HEK293 (cell line): ENCODE results near the gene TXNRD2.
A peak's percentile ranks its signal among the peaks of the same experiment; 100 is the strongest.

Experiments
- CTCF ChIA-PET: fragments of 350-600 bp; formaldehyde crosslinking; extraction: SDS; loops from one replicate; lab custom pipeline; 2021; ENCODE audit warnings: antibody characterized with exemption; lab: Yijun Ruan, JAX
- POLR2A ChIA-PET: fragments of 300-600 bp; formaldehyde crosslinking; extraction: SDS; loops from one replicate; lab custom pipeline; 2020; ENCODE audit warnings: antibody characterized with exemption, inconsistent platforms; lab: Yijun Ruan, JAX
- H3K27ac ChIP-seq: fragments of 200-500 bp; sonication (Bioruptor generic); 2 replicates; pipeline ENCODE4 v1.5.1; 2014; ENCODE audit warnings: low read depth, low read length, control low read depth, inconsistent platforms; ENCODE audit errors: extremely low read depth
- H3K36me3 ChIP-seq, 2 experiments: fragments of 200-500 bp in 1 of 2; sonication (Bioruptor generic) in 1 of 2; 1 replicate in 1 of 2; 2 replicates in 1 of 2; pipeline ENCODE4 v1.5.1; 2014 to 2017; ENCODE audit warnings: inconsistent platforms in 2 of 2, low read length in 2 of 2; ENCODE audit not compliant: control insufficient read depth in 2 of 2, insufficient read depth in 1 of 2
- H3K4me1 ChIP-seq: fragments of 200-500 bp; sonication (Bioruptor generic); 2 replicates; pipeline ENCODE4 v1.5.1; 2014; ENCODE audit warnings: mild to moderate bottlenecking, low read length, inconsistent platforms; ENCODE audit not compliant: control insufficient read depth, insufficient read depth
- H3K4me3 ChIP-seq: 2 replicates; pipeline ENCODE4 v1.5.1; 2011; ENCODE audit warnings: low read depth, mild to moderate bottlenecking, control low read depth, low read length, moderate library complexity
- H3K9me3 ChIP-seq: fragments of 200-500 bp; sonication (Bioruptor generic); 2 replicates; pipeline ENCODE4 v1.5.1; 2014; ENCODE audit warnings: low read depth, low read length, inconsistent platforms; ENCODE audit not compliant: control insufficient read depth, insufficient read depth
- EGR2 ChIP-seq: fragments of 450-650 bp; formaldehyde crosslinking; IDR thresholded peaks from 2 replicates; pipeline ENCODE4 v1.5.1; 2016; ENCODE audit warnings: low read depth, missing biosample characterization, missing genetic modification characterization
- GLI2 ChIP-seq: fragments of 450-650 bp; formaldehyde crosslinking; IDR thresholded peaks from 2 replicates; pipeline ENCODE4; 2017; ENCODE audit warnings: missing biosample characterization, missing genetic modification characterization, low read depth, borderline replicate concordance
- GLI4 ChIP-seq: fragments of 450-650 bp; formaldehyde crosslinking; IDR thresholded peaks from 2 replicates; pipeline ENCODE4 v1.5.1; 2016; ENCODE audit warnings: missing biosample characterization, missing genetic modification characterization
- GLIS1 ChIP-seq: fragments of 450-650 bp; formaldehyde crosslinking; IDR thresholded peaks from 2 replicates; pipeline ENCODE4 v1.5.1; 2016; ENCODE audit warnings: missing biosample characterization, missing genetic modification characterization
- GLIS2 ChIP-seq: fragments of 450-650 bp; formaldehyde crosslinking; IDR thresholded peaks from 2 replicates; pipeline ENCODE4 v1.5.1; 2016; ENCODE audit warnings: missing biosample characterization, missing genetic modification characterization
- HOXD13 ChIP-seq: sonication (generic); formaldehyde crosslinking; IDR thresholded peaks from 2 replicates; pipeline ENCODE4 v1.8.0; 2022; ENCODE audit warnings: missing genetic modification reagents, borderline replicate concordance
- SCRT2 ChIP-seq: fragments of 450-650 bp; formaldehyde crosslinking; IDR thresholded peaks from 2 replicates; pipeline ENCODE4 v1.5.1; 2016; ENCODE audit warnings: missing biosample characterization, missing genetic modification characterization
- SP7 ChIP-seq: fragments of 450-650 bp; formaldehyde crosslinking; IDR thresholded peaks from 2 replicates; pipeline ENCODE4 v1.5.1; 2016; ENCODE audit warnings: missing biosample characterization, missing genetic modification characterization
- ZBTB21 ChIP-seq: fragments of 450-650 bp; formaldehyde crosslinking; IDR thresholded peaks from 2 replicates; pipeline ENCODE4 v1.5.1; 2017; ENCODE audit warnings: missing biosample characterization, missing genetic modification characterization
- ZBTB8A ChIP-seq: fragments of 450-650 bp; formaldehyde crosslinking; IDR thresholded peaks from 2 replicates; pipeline ENCODE4 v1.5.1; 2016; ENCODE audit warnings: missing biosample characterization, missing genetic modification characterization
- ZFHX2 ChIP-seq: fragments of 450-650 bp; formaldehyde crosslinking; conservative IDR thresholded peaks from 2 replicates; pipeline ENCODE4 v1.5.1; 2016; ENCODE audit warnings: missing biosample characterization, missing genetic modification characterization
- ZIC2 ChIP-seq: fragments of 450-650 bp; formaldehyde crosslinking; IDR thresholded peaks from 2 replicates; pipeline ENCODE4 v1.5.1; 2016; ENCODE audit warnings: missing biosample characterization, missing genetic modification characterization
- ZNF138 ChIP-seq: fragments of 450-650 bp; formaldehyde crosslinking; IDR thresholded peaks from 2 replicates; pipeline ENCODE4 v1.5.1; 2016; ENCODE audit warnings: missing biosample characterization, missing genetic modification characterization, borderline replicate concordance
- ZNF423 ChIP-seq: fragments of 450-650 bp; formaldehyde crosslinking; IDR thresholded peaks from 2 replicates; pipeline ENCODE4 v1.5.1; 2016; ENCODE audit warnings: missing biosample characterization, missing genetic modification characterization
- ZNF501 ChIP-seq: fragments of 450-650 bp; formaldehyde crosslinking; IDR thresholded peaks from 2 replicates; pipeline ENCODE4 v1.5.1; 2016; ENCODE audit warnings: missing biosample characterization, missing genetic modification characterization
- ZNF600 ChIP-seq: fragments of 450-650 bp; formaldehyde crosslinking; IDR thresholded peaks from 2 replicates; pipeline ENCODE4 v1.5.1; 2016; ENCODE audit warnings: missing biosample characterization, missing genetic modification characterization
- ZNF701 ChIP-seq: fragments of 450-650 bp; formaldehyde crosslinking; IDR thresholded peaks from 2 replicates; pipeline ENCODE4 v1.5.1; 2016; ENCODE audit warnings: missing biosample characterization, missing genetic modification characterization
- ZNF76 ChIP-seq: fragments of 450-650 bp; formaldehyde crosslinking; IDR thresholded peaks from 2 replicates; pipeline ENCODE4; 2016; ENCODE audit warnings: low read depth, missing biosample characterization, missing genetic modification characterization, borderline replicate concordance
- ZNF785 ChIP-seq: fragments of 450-650 bp; formaldehyde crosslinking; IDR thresholded peaks from 2 replicates; pipeline ENCODE4 v1.5.1; 2016; ENCODE audit warnings: missing biosample characterization, missing genetic modification characterization
- TF ChIP-seq, protein P1 (sequence below): fragments of 450-650 bp; formaldehyde crosslinking; IDR thresholded peaks from 2 replicates; pipeline ENCODE4 v1.5.1; 2016; ENCODE audit warnings: missing biosample characterization, missing genetic modification characterization
- TF ChIP-seq, protein P2 (sequence below): fragments of 450-650 bp; formaldehyde crosslinking; conservative IDR thresholded peaks from 2 replicates; pipeline ENCODE4 v1.5.1; 2016; ENCODE audit warnings: low read depth, missing biosample characterization, missing genetic modification characterization
- TF ChIP-seq, protein P3 (sequence below): fragments of 450-650 bp; formaldehyde crosslinking; IDR thresholded peaks from 2 replicates; pipeline ENCODE4 v1.5.1; 2016; ENCODE audit warnings: missing biosample characterization, missing genetic modification characterization
- TF ChIP-seq, protein P4 (sequence below): fragments of 450-650 bp; formaldehyde crosslinking; IDR thresholded peaks from 2 replicates; pipeline ENCODE4 v1.5.1; 2016; ENCODE audit warnings: missing biosample characterization, missing genetic modification characterization
- TF ChIP-seq, protein P5 (sequence below): fragments of 450-650 bp; formaldehyde crosslinking; IDR thresholded peaks from 2 replicates; pipeline ENCODE4 v1.5.1; 2016; ENCODE audit warnings: missing biosample characterization, missing genetic modification characterization
- TF ChIP-seq, protein P6 (sequence below): fragments of 450-650 bp; formaldehyde crosslinking; IDR thresholded peaks from 2 replicates; pipeline ENCODE4 v1.5.1; 2017; ENCODE audit warnings: missing biosample characterization, missing genetic modification characterization

TXNRD2 gene

DNA sequence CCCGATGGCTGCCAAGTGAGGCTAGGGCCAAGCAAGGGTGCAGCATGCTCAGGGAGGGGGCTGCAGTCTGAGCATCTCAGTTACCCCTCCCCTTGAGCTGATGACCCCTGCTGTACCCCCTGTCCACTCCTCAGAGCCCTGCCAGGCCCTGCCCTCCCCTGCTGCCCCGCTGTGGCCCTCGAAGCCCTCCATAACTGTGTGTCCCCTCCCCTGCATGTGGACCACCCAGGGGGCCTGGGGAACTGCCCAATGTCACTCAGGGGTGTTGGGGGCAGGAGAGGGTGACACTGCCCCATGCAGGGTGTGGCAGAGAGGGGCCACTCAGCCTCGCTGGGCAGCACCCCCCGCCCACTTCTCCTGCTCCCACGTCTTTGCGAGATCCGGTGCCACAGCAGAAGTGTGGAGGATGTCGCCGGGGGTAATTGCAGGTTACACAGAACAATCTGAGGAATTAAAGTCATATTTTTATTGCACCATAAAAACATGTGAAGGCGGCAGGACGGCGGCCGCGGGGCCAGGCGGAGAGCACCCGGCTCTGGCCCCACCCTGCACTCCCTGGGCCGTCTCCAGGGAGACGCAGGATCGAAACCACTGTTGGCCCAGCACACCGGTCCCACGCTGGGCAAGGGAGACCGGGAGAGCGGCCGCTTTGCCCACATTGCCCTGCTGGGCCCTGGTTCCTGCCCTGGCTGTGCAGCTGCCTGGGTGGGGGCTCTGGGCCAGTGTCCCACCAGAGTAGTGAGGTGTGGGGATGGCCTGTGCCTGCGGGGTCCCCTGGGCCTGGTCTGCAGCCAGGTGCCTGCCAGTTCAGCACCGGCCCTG is 68.3 kb downstream of the TXNRD2 start:
- Histone ChIP-seq H3K4me1 (peaks cover 21% of the 10 kb centered on the region), H3K27ac (no peak overlapping the region), H3K36me3 (no peaks in the 10 kb centered on the region), H3K4me3 (no peak overlapping the region), H3K9me3 (no peaks in the 10 kb centered on the region)
- ChIA-PET POLR2A (no interaction called here), CTCF (interaction anchor here (1.2 kb wide), 1 partner anchor 143 kb away, joined by 3 read pairs; no protein-coding TSS in a partner anchor)
- TF ChIP-seq, protein P1, sequence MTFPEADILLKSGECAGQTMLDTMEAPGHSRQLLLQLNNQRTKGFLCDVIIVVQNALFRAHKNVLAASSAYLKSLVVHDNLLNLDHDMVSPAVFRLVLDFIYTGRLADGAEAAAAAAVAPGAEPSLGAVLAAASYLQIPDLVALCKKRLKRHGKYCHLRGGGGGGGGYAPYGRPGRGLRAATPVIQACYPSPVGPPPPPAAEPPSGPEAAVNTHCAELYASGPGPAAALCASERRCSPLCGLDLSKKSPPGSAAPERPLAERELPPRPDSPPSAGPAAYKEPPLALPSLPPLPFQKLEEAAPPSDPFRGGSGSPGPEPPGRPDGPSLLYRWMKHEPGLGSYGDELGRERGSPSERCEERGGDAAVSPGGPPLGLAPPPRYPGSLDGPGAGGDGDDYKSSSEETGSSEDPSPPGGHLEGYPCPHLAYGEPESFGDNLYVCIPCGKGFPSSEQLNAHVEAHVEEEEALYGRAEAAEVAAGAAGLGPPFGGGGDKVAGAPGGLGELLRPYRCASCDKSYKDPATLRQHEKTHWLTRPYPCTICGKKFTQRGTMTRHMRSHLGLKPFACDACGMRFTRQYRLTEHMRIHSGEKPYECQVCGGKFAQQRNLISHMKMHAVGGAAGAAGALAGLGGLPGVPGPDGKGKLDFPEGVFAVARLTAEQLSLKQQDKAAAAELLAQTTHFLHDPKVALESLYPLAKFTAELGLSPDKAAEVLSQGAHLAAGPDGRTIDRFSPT = no peak; the same call in none of the 2 replicates
- TF ChIP-seq, protein P2, sequence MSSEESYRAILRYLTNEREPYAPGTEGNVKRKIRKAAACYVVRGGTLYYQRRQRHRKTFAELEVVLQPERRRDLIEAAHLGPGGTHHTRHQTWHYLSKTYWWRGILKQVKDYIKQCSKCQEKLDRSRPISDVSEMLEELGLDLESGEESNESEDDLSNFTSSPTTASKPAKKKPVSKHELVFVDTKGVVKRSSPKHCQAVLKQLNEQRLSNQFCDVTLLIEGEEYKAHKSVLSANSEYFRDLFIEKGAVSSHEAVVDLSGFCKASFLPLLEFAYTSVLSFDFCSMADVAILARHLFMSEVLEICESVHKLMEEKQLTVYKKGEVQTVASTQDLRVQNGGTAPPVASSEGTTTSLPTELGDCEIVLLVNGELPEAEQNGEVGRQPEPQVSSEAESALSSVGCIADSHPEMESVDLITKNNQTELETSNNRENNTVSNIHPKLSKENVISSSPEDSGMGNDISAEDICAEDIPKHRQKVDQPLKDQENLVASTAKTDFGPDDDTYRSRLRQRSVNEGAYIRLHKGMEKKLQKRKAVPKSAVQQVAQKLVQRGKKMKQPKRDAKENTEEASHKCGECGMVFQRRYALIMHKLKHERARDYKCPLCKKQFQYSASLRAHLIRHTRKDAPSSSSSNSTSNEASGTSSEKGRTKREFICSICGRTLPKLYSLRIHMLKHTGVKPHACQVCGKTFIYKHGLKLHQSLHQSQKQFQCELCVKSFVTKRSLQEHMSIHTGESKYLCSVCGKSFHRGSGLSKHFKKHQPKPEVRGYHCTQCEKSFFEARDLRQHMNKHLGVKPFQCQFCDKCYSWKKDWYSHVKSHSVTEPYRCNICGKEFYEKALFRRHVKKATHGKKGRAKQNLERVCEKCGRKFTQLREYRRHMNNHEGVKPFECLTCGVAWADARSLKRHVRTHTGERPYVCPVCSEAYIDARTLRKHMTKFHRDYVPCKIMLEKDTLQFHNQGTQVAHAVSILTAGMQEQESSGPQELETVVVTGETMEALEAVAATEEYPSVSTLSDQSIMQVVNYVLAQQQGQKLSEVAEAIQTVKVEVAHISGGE (tag by site-specific recombination) = peak; percentile 43; the same call in 1 of the 2 replicates
- no peak for TF ChIP-seq ZBTB21 (tag by site-specific recombination)
- TF ChIP-seq GLIS2 (tag by site-specific recombination) = peak; percentile 85
- peak; percentile 97 for TF ChIP-seq ZFHX2 (tag by site-specific recombination)
- TF ChIP-seq ZNF701 (tag by site-specific recombination) = no peak
- TF ChIP-seq ZIC2 (tag by site-specific recombination) = peak; percentile 49; the same call in 1 of the 2 replicates
- TF ChIP-seq ZNF785 (tag by site-specific recombination) = no peak
- TF ChIP-seq SCRT2 = no peak
- TF ChIP-seq, protein P3, sequence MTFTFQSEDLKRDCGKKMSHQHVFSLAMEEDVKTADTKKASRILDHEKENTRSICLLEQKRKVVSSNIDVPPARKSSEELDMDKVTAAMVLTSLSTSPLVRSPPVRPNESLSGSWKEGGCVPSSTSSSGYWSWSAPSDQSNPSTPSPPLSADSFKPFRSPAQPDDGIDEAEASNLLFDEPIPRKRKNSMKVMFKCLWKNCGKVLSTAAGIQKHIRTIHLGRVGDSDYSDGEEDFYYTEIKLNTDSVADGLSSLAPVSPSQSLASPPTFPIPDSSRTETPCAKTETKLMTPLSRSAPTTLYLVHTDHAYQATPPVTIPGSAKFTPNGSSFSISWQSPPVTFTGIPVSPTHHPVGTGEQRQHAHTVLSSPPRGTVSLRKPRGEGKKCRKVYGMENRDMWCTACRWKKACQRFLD (tag by site-specific recombination) = no peak
- TF ChIP-seq GLIS1 (tag by site-specific recombination) = peak; percentile 77
- no peak for TF ChIP-seq HOXD13 (CRISPR knock-in tag)
- TF ChIP-seq ZNF138 (tag by site-specific recombination) = no peak
- TF ChIP-seq GLI2 (tag by site-specific recombination) = no peak
- TF ChIP-seq EGR2 (tag by site-specific recombination) = peak; percentile 94
- TF ChIP-seq ZBTB8A (tag by site-specific recombination) = peak; percentile 8; the same call in 1 of the 2 replicates
- no peak for TF ChIP-seq ZNF600 (tag by site-specific recombination)
- peak; percentile 88 for TF ChIP-seq SP7 (tag by site-specific recombination)
- TF ChIP-seq, protein P4, sequence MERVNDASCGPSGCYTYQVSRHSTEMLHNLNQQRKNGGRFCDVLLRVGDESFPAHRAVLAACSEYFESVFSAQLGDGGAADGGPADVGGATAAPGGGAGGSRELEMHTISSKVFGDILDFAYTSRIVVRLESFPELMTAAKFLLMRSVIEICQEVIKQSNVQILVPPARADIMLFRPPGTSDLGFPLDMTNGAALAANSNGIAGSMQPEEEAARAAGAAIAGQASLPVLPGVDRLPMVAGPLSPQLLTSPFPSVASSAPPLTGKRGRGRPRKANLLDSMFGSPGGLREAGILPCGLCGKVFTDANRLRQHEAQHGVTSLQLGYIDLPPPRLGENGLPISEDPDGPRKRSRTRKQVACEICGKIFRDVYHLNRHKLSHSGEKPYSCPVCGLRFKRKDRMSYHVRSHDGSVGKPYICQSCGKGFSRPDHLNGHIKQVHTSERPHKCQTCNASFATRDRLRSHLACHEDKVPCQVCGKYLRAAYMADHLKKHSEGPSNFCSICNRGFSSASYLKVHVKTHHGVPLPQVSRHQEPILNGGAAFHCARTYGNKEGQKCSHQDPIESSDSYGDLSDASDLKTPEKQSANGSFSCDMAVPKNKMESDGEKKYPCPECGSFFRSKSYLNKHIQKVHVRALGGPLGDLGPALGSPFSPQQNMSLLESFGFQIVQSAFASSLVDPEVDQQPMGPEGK = peak; percentile 44
- no peak for TF ChIP-seq ZNF76 (tag by site-specific recombination)
- TF ChIP-seq ZNF423 (tag by site-specific recombination) = 0 out of 2 replicates have a peak, but pooled peaks have one; percentile 27
- TF ChIP-seq, protein P5, sequence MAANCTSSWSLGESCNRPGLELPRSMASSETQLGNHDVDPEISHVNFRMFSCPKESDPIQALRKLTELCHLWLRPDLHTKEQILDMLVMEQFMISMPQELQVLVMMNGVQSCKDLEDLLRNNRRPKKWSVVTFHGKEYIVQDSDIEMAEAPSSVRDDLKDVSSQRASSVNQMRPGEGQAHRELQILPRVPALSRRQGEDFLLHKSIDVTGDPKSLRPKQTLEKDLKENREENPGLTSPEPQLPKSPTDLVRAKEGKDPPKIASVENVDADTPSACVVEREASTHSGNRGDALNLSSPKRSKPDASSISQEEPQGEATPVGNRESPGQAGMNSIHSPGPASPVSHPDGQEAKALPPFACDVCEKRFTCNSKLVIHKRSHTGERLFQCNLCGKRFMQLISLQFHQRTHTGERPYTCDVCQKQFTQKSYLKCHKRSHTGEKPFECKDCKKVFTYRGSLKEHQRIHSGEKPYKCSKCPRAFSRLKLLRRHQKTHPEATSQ (tag by site-specific recombination) = no peak
- TF ChIP-seq, protein P6, sequence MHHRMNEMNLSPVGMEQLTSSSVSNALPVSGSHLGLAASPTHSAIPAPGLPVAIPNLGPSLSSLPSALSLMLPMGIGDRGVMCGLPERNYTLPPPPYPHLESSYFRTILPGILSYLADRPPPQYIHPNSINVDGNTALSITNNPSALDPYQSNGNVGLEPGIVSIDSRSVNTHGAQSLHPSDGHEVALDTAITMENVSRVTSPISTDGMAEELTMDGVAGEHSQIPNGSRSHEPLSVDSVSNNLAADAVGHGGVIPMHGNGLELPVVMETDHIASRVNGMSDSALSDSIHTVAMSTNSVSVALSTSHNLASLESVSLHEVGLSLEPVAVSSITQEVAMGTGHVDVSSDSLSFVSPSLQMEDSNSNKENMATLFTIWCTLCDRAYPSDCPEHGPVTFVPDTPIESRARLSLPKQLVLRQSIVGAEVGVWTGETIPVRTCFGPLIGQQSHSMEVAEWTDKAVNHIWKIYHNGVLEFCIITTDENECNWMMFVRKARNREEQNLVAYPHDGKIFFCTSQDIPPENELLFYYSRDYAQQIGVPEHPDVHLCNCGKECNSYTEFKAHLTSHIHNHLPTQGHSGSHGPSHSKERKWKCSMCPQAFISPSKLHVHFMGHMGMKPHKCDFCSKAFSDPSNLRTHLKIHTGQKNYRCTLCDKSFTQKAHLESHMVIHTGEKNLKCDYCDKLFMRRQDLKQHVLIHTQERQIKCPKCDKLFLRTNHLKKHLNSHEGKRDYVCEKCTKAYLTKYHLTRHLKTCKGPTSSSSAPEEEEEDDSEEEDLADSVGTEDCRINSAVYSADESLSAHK (tag by site-specific recombination) = no peak
- TF ChIP-seq ZNF501 (tag by site-specific recombination) = no peak
- TF ChIP-seq GLI4 (tag by site-specific recombination) = no peak
